Measurements from ENCODE around the gene PLAAT4.
A peak's percentile ranks its signal among the peaks of the same experiment; 100 is the strongest.
"Not testable (repeated sequence)": the region's sequence is repeated elsewhere in the genome, so short reads cannot be mapped to it uniquely, and the experiment has no call there.

PLAAT4 gene

DNA sequence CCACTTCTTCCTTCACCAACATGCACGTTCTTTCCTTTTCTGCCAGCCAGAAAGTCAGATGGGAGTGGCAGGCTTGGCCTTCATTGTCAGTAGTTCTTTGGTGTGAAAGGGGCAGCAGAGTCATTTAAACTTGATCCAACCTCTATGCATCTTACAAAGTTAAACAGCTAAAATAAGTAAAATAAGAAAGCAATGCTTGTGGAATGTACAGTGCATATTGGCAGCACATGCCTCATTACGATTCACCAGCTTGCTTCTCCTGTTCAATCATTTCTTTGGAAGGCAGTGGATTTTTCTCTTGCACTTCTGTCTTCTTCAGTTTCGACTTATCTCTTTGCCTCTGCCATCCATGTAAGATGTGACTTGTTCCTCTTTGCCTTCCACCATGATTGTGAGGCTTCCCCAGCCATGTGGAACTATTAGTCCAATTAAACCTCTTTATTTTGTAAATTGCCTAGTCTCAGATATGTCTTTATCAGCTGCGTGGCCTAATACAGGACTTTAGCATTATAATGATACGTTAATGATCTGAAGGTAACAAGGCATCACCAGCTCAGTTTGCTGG is 15.9 kb upstream of the PLAAT4 start:
- no peak for TF ChIP-seq CTCF (IDR thresholded peaks at IDR 0.05; ENCODE audit: insufficient read depth, low read depth, low read length, missing control alignments)
- peak; percentile 18 for DNase-seq (ENCODE audit: low read depth)
- no peak overlapping the region for H3K4me3 ChIP-seq (ENCODE audit: low read length)

- H3K4me3 ChIP-seq (ENCODE audit: low read length): no peak overlapping the region
- no peak for TF ChIP-seq CTCF (IDR thresholded peaks at IDR 0.05; ENCODE audit: insufficient read depth, low read depth, low read length, missing control alignments)
- DNase-seq (ENCODE audit: low read depth): no peak
These were observed 14.7 kb upstream of the PLAAT4 start for GRCh38 chr11:63521896-63522295.

GRCh38 chr11:63523151-63523550 is 13.5 kb upstream of the PLAAT4 start:
- DNase-seq (ENCODE audit: low read depth): no peak
- no peak overlapping the region for H3K4me3 ChIP-seq (ENCODE audit: low read length)
- TF ChIP-seq CTCF (IDR thresholded peaks at IDR 0.05; ENCODE audit: insufficient read depth, low read depth, low read length, missing control alignments): no peak

DNA sequence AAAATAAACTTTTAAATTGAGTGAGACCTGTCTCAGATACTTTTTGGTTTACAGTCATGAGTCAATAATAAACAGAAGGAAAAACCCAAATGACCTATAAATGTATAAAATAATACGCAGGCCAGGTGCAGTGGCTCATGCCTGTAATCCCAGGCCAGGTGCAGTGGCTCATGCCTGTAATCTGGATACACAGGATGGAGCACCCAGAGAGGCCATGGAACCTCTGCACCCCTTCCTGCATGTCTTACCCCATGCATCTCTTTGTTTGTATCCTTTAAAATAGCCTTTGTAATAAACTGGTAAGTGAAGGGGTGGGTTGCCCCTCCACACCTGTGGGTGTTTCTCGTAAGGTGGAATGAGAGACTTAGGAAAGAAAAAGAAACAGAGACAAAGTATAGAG is 8.9 kb upstream of the PLAAT4 start:
- no peak overlapping the region for H3K4me3 ChIP-seq (ENCODE audit: low read length)

GRCh38 chr11:63528156-63528555 is 8.5 kb upstream of the PLAAT4 start:
- not testable (repeated sequence) for H3K4me3 ChIP-seq (ENCODE audit: low read length); DNase-seq (ENCODE audit: low read depth)

More for the DNA sequence above, 8.9 kb upstream of the PLAAT4 start:
- DNase-seq (ENCODE audit: low read depth): no peak
- TF ChIP-seq CTCF (IDR thresholded peaks at IDR 0.05; ENCODE audit: insufficient read depth, low read depth, low read length, missing control alignments): no peak

- DNase-seq (ENCODE audit: low read depth); H3K4me3 ChIP-seq (ENCODE audit: low read length): not testable (repeated sequence)
These were observed 7.8 kb upstream of the PLAAT4 start for GRCh38 chr11:63528729-63529278.

- H3K4me3 ChIP-seq (ENCODE audit: low read length); DNase-seq (ENCODE audit: low read depth): not testable (repeated sequence)
These were observed 7.2 kb upstream of the PLAAT4 start for GRCh38 chr11:63529373-63529772.

- no peak for TF ChIP-seq CTCF (IDR thresholded peaks at IDR 0.05; ENCODE audit: insufficient read depth, low read depth, low read length, missing control alignments)
- no peak for DNase-seq (ENCODE audit: low read depth)
- no peak overlapping the region for H3K4me3 ChIP-seq (ENCODE audit: low read length)
These were observed 6.6 kb upstream of the PLAAT4 start for GRCh38 chr11:63530021-63530420.

DNA sequence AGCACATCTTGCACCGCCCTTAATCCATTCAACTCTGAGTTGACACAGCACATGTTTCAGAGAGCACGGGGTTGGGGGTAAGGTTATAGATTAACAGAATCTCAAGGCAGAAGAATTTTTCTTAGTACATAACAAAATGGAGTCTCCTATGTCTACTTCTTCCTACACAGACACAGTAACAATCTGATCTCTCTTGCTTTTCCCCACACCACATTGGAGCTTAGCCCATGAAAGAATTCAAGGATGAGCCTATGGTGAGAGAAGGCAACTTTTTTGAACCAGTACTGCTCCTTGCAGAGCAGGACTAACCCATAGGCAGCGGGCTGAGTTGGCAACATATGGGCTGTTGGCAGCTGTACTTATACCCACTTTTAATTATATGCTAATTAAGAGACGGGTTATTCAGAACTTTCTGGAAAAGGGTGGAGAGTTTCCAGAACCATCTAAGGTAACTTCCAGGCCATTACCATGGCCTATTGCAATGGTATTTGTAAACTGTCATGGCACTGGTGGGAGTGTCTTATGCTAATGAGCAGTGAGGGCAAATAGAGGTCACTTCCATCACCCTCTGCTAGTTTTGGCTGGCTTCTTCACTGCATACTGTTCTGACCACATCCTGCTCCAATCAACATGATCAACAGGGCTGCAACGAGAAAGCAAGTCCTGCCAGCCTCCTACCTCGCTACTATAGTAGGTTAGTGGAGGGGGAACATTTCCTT is 5.4 kb upstream of the PLAAT4 start:
- peak; percentile 58 for DNase-seq (ENCODE audit: low read depth)
- H3K4me3 ChIP-seq (ENCODE audit: low read length): not testable (repeated sequence)

Measured in epithelial cell of esophagus (primary cell).